ENCODE data around the gene SCUBE1. TPM values are rescaled to one million over a fixed set of nuclear protein-coding genes. Genes with fewer than 3 reads are reported as not detected.

Gene SCUBE1
- total and polyA plus RNA-seq, 10 of the 15 experiments (the other 5 are each of a cell fraction or from before 2014, with no cell fraction given), result not detected

GRCh38 chr22:43390872-43391271 lies 47.7 kb upstream of the SCUBE1 start:
- ChIA-PET RAD21 (ENCODE audit: unreplicated experiment) (no interaction called here), SMC1A (ENCODE audit: uncharacterized antibody, unreplicated experiment) (no interaction called here), POLR2A (no interaction called here), CTCF (no interaction called here)
- Histone ChIP-seq H3K4me1 (ENCODE audit: control insufficient read depth, insufficient read depth, low read length) (no peaks in the 10 kb centered on the region), H3K4me2 (ENCODE audit: control insufficient read depth, insufficient read depth) (no peak overlapping the region), H2AFZ (ENCODE audit: control insufficient read depth, low read depth, low read length) (no peak overlapping the region), H3K79me2 (ENCODE audit: control insufficient read depth, insufficient read depth, low read length) (no peaks in the 10 kb centered on the region), H3K9ac (ENCODE audit: control insufficient read depth, insufficient read depth, low read length) (no peak overlapping the region), H3K27ac (ENCODE audit: control insufficient read depth, insufficient read depth) (no peak overlapping the region), H3K4me3 (no peak overlapping the region), H3K9me3 (replicated peaks; ENCODE audit: control insufficient read depth, insufficient read depth, low read length) (no peaks in the 10 kb centered on the region), H3K27me3 (replicated peaks in 1 of 2; ENCODE audit: control insufficient read depth in 2 of 2, insufficient read depth in 2 of 2, low read length in 1 of 2) (peaks cover 0 to 3% of the 10 kb centered on the region in 2 experiments; a peak in 2 of 4 replicates), H3K36me3 (ENCODE audit: control insufficient read depth in 2 of 2, insufficient read depth in 2 of 2, low read length in 1 of 2) (no peaks in the 10 kb centered on the region), H4K20me1 (ENCODE audit: control insufficient read depth, insufficient read depth) (no peaks in the 10 kb centered on the region)
- BruUV-seq (replicated peaks), result no TSS peak
- in situ Hi-C loops (cut with MboI), result loop anchor here (10.0 kb wide), 2 partner anchors 434 to 1234 kb away; no protein-coding TSS in a partner anchor
- no peak for TF ChIP-seq ZBTB33 (IDR thresholded peaks at IDR 0.05)
- no peak for TF ChIP-seq ZNF274 (IDR thresholded peaks at IDR 0.05; ENCODE audit: insufficient read depth, insufficient read length)
- TF ChIP-seq ZSCAN29 (IDR thresholded peaks at IDR 0.05), result no peak
- no peak for TF ChIP-seq NRF1 (conservative IDR thresholded peaks at IDR 0.05; ENCODE audit: low read depth, low read length)
- no peak for TF ChIP-seq NR2F1 (conservative IDR thresholded peaks at IDR 0.05)
- TF ChIP-seq SREBF2 (IDR thresholded peaks at IDR 0.05; ENCODE audit: low read length), result no peak
- TF ChIP-seq YBX1 (IDR thresholded peaks at IDR 0.05), result no peak
- TF ChIP-seq PML (IDR thresholded peaks at IDR 0.05; ENCODE audit: low read length), result no peak
- no peak for TF ChIP-seq MEF2B (IDR thresholded peaks at IDR 0.05; ENCODE audit: partially characterized antibody, poor library complexity, severe bottlenecking)
- ATAC-seq (no peak), DNase-seq (ENCODE audit: low read depth, low spot score) (no peak), FAIRE-seq (no peak)
- intact Hi-C loops (cut with micrococcal nuclease; ENCODE audit: unreplicated experiment), result no loop called here
- 10% methylated on average over 4 of the region's 4 CpGs for WGBS (ENCODE audit: insufficient coverage, insufficient replicate concordance, low lambda C conversion rate, missing lambda C conversion rate)

Data from GM12878 (cell line).